GM06990 (cell line): ENCODE results near the gene STPG1.
"Not testable (repeated sequence)": the region's sequence is repeated elsewhere in the genome, so short reads cannot be mapped to it uniquely, and the experiment has no call there.

Experiments used
- DNase-seq: peaks from one replicate; pipeline ENCODE4 v3.0.0-alpha.2; 2011; ENCODE audit not compliant: insufficient read length; ENCODE audit errors: extremely low read depth
- H3K27me3 ChIP-seq: replicated peaks from 2 replicates; pipeline ENCODE4 v1.6.0; 2011; ENCODE audit warnings: low read length; ENCODE audit not compliant: control insufficient read depth, insufficient read depth
- H3K36me3 ChIP-seq: 2 replicates; pipeline ENCODE4 v1.5.1; 2011; ENCODE audit warnings: low read length; ENCODE audit not compliant: control insufficient read depth, insufficient read depth
- H3K4me3 ChIP-seq: replicated peaks from 2 replicates; pipeline ENCODE4 v1.5.1; 2011; ENCODE audit warnings: low read depth, mild to moderate bottlenecking, control low read depth, low read length
- CTCF ChIP-seq: IDR thresholded peaks from 2 replicates; pipeline ENCODE4 v1.5.1; 2011; ENCODE audit warnings: low read length, control low read depth, mild to moderate bottlenecking, inconsistent platforms; ENCODE audit not compliant: insufficient read depth, poor library complexity, severe bottlenecking

The STPG1 gene, protein sequence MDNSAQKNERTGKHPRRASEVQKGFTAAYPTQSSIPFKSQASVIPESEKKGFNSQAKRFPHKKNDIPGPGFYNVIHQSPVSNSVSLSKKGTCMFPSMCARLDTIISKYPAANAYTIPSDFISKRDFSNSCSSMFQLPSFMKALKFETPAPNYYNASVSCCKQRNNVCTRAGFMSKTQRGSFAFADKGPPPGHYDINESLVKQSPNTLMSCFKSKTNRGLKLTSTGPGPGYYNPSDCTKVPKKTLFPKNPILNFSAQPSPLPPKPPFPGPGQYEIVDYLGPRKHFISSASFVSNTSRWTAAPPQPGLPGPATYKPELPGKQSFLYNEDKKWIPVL

DNA sequence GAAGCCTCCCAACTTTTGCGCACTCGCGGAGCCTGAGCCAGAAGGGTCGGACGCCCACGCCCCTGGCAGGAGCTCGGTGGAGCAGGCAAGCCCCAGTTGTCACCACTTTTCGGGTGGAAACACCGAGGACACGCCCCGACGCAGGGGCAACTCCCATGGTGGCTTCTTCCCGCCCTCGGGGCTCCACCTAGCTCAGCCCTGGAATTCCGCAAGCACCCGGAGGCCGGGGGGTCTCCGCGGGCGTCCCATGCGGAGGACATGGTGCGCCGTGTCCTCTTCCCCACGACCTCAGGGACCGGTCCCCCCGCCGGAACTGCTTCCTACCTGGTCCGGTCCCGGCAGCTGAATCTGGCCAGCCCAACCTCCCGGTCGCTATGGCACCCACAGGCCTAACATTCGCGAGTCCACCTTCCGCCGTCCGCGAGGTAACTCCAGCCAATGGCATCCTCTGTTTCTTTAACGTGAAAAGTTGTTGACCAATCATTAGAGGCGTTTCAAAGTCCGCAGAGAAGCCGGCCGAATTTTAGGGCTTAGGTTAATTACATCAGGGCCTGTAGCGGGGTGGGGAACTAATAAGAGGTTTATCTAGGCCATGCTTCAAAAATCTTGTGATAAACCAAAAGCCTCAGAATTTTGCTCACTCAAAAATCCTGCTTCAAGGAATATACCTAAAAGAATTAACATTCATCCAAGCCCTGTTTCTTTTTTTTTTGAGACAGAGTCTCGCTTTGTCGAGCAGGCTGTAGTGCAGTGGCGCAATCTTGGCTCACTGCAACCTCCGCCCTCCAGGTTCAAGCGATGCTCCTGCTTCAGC, at the start of gene STPG1:
Gene STPG1, minus strand, starts transcription at position 433 of the 814 bp plus-strand sequence. CDS start 12,394 bp downstream, outside the sequence.
- Histone ChIP-seq H3K27me3 (no peaks in the 10 kb centered on the region), H3K36me3 (no peaks in the 10 kb centered on the region), H3K4me3 (peak within 1 kb of the TSS; percentile 64)
- no peak for TF ChIP-seq CTCF
- DNase-seq = peak; percentile 75

DNA sequence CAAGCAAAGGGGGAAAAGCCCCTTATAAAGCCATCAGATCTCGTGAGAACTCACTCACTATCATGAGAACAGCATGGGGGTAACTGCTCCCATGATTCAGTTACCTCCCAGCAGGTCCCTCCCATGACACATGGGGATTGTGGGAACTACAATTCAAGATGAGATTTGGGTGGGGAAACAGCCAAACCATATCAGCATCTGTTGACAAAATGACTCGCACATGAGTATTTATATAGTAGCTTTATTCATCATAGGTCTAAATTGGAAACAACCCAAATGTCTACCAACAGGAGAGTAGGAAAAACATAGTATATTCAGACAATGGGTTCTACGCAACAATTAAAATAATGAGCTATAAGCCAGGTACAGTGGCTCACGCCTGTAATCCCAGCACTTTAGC, 48.5 kb upstream of the STPG1 start:
- not testable (repeated sequence) for H3K36me3 ChIP-seq, DNase-seq, H3K4me3 ChIP-seq, H3K27me3 ChIP-seq

DNA sequence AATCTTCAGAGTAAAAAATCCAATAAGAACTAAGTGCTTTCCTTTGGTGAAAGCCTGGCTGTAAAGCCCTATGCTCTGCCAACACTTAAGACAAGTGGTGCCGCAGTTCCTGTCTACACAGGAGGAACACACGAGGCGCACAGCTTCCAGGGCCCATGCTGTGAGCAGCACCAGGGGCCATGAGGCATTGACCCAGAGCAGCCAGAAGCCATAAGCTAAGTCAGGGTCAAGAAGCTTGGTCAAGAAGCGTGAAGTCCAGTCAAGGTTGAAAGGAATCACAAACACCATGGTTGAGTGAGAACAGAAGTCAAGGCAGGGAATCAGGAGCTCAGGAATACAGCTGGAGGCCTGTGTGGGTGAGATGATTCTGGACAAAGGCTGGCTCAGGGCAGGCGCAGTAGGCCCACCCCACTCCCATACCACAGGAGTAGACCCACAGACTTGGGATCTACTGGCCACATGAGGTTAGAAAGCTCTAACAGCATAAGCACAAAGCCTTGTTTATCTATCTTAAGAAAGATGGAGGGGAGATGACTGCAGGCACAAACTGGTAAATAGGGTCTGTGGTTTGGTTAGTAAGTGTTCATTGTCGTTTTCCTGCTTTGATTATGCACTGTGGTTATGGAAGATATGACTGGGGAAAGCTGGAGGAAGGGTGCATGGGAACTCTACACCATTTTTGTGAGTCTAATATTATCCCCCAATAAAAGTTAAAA, 46.1 kb upstream of the STPG1 start:
- Histone ChIP-seq H3K4me3 (no peak overlapping the region), H3K36me3 (peaks cover 16% of the 10 kb centered on the region), H3K27me3 (no peaks in the 10 kb centered on the region)
- DNase-seq = no peak
- no peak for TF ChIP-seq CTCF

- TF ChIP-seq CTCF = no peak
- Histone ChIP-seq H3K36me3 (peaks cover 16% of the 10 kb centered on the region), H3K27me3 (no peaks in the 10 kb centered on the region), H3K4me3 (no peak overlapping the region)
- no peak for DNase-seq
These were observed 44.3 kb upstream of the STPG1 start for GRCh38 chr1:24457866-24458265.

DNA sequence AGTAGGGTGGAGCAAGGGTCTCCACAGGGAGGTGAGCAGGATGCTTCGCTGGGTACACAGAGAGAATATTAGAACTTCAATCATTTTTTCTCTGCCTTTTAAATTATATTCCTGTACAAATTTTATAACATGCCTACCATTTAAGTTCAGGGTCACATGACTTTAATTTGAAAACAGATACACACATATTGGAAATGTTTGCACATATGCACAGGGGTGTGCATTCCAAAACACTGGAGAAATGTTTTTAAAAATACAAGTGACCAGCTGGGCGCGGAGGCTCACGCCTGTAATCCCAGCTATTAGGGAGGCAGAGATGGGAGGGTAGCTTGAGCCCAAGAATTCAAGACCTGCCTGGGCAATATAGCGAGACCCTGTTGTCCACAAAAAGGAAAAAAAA, 41.7 kb upstream of the STPG1 start:
- peaks cover 15% of the 10 kb centered on the region for H3K36me3 ChIP-seq
- DNase-seq = no peak

More for the DNA sequence above, 41.7 kb upstream of the STPG1 start:
- Histone ChIP-seq H3K4me3 (no peak overlapping the region), H3K27me3 (no peaks in the 10 kb centered on the region)
- TF ChIP-seq CTCF = no peak
